OCI-LY7 (cell line): Measurements from ENCODE around the gene ALAD.

Source experiments
- CTCF ChIP-seq: fragments of 200-600 bp; sonication (generic); conservative IDR thresholded peaks from 2 replicates; pipeline ENCODE4 v1.5.1; 2014; ENCODE audit warnings: mild to moderate bottlenecking, antibody characterized with exemption, low read length, moderate library complexity, mixed read lengths
- EZH2phosphoT487 ChIP-seq: fragments of 200-600 bp; sonication (generic); IDR thresholded peaks from 2 replicates; pipeline ENCODE4 v1.6.1; 2018; ENCODE audit warnings: low read depth, borderline replicate concordance, mild to moderate bottlenecking, mixed run types, antibody characterized with exemption, low read length, moderate library complexity, mixed read lengths

DNA sequence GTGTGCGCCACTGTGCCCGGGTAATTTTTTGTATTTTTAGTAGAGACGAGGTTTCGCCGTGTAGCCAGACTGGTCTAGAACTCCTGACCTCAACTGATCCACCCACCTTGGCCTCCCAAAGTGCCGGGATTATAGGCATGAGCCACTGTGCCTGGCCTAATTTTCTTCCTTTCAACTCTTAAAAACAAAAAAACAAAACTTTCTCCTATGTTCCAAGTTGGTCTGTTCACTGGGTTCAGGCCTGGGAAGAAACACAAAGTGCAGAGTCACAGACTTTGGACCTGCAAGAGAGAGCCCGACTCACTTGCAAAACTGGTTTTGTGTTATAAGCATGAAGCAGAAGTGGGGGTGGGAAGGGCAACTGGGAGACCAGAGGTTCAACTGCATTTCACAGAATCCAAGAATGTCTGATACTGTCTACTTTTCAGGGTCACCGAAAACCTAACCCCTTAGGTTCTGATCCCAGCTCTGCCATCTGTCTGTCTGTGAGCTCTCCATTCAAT lies 19.1 kb downstream of the ALAD start:
- TF ChIP-seq EZH2phosphoT487 (no peak), CTCF (no peak)
